HPDE6-E6E7 (cell line): ENCODE measurements around the gene STPG2.
"Not testable (repeated sequence)": the region's sequence is repeated elsewhere in the genome, so short reads cannot be mapped to it uniquely, and the experiment has no call there.

ENCODE experiments used
- DNase-seq: peaks from one replicate; pipeline ENCODE4 v3.0.0; 2011; ENCODE audit warnings: missing footprints; ENCODE audit errors: extremely low spot score

Gene STPG2

DNA sequence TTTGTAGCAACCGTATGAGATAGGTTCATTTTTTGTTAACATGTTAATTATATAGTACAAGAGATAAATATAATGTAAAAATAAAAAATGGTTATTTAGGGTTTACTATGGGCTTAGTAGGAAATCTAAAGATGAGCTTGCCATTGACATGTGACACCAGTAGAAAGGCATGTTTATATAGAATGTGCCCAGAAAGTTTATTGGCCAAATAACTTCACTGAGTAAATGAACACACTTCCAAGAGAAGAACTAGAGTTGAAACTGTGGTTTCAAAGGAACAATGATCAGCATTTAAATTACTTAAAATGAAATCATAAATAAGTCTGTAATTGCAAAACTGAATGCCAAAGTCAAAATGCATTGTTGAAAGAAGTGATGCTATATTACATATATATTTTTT is 503.3 kb downstream of the STPG2 start:
- DNase-seq = no peak

DNA sequence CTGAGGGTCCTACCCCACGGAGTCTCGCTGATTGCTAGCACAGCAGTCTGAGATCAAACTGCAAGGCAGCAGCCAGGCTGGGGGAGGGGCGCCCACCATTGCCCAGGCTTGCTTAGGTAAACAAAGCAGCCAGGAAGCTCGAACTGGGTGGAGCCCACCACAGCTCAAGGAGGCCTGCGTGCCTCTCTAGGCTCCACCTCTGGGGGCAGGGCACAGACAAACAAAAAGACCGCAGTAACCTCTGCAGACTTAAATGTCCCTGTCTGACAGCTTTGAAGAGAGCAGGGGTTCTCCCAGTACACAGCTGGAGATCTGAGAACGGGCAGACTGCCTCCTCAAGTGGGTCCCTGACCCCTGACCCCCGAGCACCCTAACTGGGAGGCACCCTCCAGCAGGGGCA is 509.4 kb downstream of the STPG2 start:
- DNase-seq = not testable (repeated sequence)

DNA sequence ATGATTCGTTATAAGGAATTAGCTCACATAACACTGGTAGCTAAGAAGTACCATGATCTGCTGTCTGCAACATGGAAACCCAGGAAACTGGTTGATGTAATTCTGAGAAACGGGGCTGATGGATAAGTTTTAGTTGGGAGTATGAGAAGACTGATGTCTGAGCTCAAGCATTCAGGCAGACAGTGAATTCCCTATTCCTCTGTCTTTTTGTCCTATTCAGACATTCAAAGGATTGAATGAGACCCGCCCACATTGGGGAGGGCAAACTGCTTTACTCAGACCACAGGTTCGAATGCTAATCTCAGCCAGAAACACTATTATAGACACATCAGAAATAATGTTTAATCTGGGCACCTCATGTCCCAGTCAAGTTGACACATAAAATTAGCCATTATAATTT is 515.5 kb downstream of the STPG2 start:
- no peak for DNase-seq

DNA sequence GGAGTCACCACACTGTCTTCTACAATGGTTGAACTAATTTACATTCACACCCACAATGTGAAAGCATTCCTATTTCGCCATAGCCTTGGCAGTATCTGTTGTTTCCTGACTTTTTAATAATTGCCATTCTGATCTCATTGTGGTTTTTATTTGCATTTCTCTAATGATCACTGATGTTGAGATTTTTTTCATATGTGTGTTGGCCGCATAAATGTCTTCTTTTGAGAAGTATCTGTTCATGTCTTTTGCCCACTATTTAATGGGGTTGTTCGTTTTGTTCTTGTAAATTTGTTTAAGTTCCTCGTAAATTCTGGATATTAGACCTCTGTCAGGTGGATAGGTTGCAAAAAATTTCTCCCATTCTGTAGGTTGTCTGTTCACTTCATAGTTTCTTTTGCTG is 519.1 kb downstream of the STPG2 start:
- DNase-seq = no peak

DNA sequence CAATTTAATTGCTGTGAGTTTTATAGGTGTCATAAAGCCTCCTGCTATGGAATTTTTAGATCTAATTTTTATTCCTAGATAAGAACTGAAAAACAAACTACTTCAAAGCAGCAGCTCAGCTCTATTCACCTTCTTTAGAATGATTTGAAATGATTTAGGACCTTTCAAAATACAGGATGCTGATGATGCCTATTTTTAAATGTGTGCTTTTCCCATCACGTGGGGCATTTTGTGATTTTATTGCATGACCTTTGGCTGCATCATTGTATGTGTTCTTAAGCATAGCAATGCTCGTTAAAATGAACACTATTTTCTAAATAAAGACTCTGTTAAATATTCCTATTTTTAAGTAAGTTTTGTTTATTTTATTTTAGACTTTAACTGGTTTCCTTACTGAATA is 537.3 kb downstream of the STPG2 start:
- DNase-seq = no peak

DNA sequence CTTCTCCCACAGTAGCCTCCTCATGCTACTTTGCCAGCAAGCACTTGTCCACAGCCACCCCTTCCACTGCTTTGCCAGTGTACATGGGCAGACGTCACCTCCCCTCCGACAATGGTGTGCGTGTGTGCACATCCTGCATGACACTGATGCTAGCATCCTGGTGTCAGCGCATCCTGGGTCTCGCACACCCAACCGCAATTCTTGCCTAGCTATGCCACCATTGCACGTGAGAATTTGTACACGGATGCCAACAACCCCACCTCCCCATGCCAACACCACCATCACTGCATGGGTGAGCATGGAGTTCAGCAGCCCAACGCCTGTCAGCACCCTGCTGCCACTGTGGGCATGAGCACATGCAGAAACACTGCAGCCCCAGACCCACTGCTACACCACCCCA is 550.0 kb downstream of the STPG2 start:
- DNase-seq = no peak

DNA sequence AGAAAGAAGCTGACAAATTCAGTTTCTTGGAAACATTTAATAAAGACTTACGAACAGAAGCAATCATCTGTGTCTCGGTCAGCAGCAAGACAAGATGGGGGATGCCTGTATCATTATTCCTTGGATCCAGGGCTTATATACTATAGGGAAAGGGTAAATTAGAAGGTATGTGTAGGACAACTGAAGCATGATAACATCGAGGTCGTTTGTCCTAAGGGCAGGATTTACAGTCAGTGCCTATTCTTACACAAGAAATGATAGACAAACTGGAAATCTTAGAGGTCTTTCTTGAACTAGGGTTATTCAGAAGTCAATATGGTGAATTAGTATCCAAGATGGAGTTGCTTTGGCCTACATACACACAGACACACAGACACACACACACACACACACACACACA is 553.0 kb downstream of the STPG2 start:
- no peak for DNase-seq

DNA sequence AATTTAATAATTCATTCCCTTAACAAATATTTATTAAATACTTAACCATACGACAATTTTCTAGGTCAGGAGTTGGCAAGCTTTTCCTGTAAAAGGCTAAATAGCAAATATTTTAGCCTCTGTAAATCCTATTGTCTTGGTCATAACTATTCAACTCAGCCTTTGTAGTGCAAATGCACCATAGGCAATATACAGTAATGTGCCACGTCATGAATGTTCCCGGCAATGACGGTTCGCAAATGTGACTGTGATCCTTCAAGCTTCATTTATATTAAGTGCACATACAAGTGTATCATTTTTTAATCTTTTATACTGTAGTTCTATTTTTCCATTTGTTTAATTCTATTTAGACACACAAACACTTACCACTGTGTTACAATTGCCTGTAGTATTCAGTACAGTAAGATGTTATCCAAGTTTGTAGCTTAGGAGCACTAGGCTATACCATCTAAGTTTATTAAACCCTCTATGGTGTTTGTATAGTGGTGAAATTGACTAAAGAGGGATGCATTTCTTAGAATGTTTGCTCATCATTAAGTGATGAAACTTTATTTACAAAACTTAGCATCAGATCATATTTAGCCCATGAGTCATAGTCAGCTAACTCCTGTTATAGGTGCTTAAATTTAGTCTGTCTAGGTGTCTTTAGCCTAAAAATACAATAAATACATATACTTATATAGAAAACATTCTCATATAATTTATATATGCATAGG is 553.6 kb downstream of the STPG2 start:
- DNase-seq = no peak

DNA sequence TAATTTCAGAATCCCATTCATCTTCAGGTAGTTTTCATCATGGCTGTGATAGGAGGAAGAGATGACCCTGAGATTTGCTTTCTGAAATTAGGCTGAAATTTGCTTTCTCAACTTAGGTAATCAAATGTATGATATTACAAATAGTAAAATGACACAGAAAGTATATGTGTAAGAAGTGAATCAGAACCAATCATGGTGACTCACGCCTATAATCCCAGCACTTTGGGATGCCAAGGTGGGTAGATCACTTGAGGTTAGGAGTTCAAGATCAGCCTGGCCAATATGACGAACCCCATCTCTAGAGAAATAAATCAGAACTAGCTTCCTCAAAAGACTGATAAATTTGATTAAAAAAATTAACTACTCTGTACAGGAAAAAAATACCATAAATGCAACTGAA is 555.4 kb downstream of the STPG2 start:
- DNase-seq = no peak

DNA sequence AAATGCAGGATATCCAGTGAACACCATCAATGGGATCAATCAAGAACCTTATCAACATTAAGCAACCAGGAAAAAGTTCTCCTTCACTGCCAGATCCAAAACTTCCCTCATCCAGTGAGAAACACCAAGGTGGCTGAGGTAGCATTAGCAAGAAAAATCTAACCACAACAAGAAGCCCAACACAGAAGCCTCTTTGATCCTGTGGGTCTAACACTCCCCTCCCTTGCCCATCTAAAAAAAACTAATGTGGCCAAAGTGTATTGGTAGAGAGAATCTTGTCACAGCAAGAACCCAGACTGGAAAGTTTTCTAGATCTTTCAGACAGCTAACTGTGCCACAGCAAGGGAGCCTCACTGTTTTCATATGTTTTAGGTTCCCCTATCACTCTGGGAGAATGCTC is 558.0 kb downstream of the STPG2 start:
- no peak for DNase-seq

DNA sequence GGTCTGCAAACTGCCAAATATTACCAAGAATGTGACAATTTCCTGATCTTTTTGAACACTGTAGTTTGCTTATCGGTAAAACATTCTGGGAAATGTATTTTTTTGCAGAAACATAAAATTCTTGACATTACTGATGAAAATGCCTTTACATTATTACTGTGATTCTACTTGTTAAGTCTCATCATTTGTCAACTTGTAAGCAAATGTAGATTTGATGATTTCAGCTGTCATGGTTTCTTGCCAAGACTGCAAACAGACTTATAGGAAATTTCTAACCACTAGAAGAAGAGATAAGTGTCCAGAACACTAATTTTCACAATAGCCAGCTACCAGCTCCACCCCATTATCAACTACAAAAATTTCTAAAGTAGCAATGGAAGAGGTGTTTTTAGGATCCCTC is 560.4 kb downstream of the STPG2 start:
- DNase-seq = no peak

DNA sequence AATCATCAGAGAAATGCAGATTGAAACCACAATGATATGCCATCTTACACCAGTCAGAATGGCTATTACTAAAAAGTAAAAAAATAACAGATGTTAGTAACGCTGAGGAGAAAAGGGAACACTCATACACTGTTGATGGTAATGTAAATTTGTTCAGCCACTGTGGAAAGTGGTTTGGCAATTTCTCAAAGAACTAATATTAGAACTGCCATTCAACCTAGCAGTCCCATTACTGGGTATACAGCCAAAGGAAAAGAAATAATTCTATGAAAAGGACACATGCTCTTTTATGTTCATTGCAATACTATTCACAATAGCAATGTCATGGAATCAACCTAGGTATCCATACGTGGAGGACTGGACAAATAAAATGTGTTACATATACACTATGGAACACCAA is 566.3 kb downstream of the STPG2 start:
- DNase-seq = no peak

DNA sequence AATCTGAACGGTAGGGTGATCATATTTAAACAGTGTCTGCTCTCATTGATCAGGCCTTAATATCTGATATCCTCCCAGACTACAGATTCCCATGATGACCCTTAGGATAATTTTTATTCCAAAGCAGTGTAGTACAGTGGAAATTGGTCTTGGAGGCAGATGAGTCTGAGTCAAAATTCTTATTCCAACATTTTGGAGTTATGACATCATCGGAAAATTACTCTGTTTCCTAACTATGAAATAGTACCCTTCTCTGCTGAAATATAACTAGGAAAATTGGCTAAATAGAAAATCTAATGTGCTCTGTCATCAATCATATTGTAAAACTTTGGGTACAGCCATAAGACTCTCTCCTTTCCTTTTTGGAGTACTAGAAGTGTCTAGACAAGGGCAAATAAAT is 583.3 kb downstream of the STPG2 start:
- no peak for DNase-seq

DNA sequence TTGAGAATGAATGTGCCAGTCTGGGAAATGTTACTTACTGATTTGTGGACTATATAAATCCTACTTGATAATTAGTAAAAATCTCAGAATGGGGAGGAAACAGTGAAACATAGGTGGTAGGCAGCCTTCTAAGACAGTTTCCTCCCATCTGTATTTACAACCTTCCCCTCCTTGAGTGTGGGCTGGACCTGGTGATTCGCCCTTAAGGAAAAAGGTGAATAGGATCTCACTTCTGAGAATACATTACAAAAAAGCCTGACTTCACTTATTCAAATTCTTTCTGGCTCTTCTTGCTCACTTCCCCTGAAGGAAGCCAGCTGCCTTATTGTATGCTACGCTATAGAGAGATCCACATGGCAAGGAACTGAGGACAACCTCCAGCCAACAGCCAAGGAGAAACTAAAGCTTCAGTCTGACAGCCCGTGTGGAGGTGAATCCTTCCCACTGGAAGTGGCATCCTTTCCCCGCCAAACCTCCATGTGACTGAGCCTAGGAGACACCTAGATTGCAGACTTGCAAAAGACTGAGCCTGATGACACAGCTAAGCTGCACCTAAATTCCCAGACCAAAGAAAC is 585.0 kb downstream of the STPG2 start:
- DNase-seq = no peak

DNA sequence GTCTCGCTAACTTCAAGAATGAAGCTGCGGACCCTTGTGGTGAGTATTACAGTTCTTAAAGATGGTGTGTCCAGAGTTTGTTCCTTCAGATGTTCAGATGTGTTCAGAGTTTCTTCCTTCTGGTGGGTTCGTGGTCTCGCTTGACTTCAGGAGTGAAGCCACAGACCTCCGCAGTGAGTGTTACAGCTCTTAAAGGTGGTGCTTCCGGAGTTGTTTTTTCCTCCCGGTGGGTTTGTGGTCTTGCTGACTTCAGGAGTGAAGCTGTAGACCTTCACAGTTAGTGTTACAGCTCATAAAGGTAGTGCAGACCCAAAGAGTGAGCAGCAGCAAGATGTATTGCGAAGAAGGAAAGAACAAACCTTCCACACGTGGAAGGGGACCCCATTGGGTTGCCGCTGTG is 592.6 kb downstream of the STPG2 start:
- not testable (repeated sequence) for DNase-seq

DNA sequence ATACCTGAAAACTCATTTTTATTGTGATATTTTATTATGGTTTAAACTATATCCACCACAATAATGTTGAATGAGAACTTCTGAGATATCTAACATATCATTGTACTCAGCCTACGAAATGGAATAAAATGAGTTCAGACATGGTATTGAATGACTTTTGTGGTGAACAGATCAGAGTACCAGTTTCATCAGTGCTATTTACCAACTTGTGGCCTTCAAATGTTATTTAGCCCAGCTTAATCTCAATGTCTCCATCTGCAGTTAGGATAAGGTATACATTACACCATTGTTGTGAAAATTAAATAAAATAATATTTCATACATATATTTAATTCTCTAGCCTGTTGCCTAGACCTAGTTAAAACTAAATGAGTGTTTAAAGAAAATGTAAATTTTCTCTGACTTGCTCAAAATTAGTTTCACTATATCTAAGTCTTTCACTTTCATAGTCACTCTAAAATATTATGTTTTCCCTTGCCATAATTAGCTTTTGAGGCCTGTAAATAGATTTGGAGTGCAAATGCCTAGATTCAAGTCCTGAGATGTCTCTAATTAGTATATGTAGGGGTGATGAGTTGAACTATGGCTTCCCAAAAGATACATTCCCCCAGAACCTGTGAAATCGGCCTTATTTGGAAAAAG is 594.2 kb downstream of the STPG2 start:
- peak; percentile 0 for DNase-seq

DNA sequence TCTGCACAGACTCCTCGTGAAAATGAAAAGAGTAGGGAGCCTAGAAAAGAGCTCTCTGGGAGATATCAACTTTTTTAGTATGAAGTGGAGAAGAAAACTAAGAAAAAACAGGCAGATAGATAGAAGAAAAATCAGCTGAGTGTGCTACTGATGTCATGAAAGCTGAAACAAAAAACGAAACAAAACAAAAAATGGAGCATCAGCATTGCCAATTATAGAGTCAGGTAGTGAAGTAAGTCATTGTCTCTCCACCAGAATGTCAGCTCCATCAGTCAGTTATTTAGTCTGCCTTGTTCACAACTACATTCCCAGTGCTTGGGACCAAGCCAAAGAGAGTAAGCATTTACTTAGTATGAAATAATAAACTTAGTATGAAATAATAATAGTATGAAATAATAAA is 595.1 kb downstream of the STPG2 start:
- DNase-seq = no peak

DNA sequence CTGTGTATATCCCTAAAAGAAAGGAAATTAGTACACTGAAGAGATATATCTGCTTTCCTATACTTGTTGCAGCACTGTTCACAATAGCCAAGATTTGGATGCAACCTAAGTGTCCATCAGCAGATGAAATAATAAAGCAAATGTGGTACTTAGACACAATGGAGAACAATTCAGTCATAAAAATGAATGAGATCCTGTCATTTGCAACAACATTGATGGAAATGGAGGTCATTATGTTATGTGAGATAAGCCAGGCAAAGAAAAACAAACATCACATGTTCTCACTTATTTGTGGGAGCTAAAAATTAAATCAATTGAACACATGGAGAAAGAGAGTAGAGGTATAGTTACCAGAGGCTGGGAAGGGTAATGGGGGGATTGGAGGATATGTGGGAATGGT is 611.9 kb downstream of the STPG2 start:
- DNase-seq = no peak

DNA sequence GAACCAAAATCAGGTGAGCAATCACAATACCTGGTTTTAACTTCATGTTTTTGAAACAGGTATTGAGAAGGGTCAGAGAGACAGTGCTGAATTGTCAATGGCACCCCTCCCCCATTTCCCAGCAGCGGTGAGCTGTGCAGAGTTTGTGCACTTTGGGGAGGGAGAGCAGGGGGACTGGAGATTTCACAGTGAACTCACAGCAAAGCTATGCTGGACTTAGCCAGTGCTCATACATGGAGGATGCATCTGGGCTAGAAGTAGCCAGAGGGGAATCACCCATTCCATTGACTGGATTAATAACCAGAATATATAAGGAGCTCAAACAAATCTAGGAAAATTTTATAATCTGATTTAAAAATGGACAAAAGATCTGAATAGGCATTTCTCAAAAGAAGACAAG is 612.6 kb downstream of the STPG2 start:
- DNase-seq = no peak

DNA sequence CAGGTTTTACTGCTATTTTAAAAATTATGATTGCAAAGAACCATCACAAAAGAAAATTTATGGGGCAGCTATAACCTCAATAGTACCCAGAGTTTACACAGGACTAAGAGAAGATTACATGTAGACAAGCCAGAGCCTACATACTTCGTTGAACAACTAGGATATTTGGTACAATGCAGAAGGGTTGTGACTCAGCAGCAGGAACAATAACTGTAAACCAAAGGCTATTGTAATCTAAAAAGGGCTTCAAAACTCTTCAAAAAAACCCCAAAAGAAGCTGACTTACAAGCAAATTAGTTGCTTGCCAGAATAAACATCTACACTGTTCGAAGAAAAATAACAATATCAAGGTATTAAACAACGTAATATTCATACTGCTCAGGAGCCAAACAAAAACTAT is 618.0 kb downstream of the STPG2 start:
- no peak for DNase-seq

DNA sequence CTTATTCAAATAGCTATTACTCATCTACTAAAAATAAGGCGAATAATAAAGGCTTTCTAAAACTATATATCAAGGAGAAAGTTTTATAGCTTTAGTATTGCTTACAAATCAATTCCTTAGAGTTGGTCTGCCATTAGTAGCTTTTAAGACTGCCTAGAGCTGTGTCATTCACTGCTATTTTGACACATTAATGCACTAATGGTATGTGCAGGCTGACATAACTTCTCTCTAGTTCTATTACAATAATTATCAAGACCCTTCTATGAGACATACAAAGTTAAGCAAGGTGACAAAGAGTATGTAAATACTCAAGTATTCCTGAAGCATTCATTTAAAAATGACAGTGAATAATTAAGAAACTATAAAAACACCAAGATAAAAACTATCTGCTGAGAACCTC is 625.3 kb downstream of the STPG2 start:
- no peak for DNase-seq

DNA sequence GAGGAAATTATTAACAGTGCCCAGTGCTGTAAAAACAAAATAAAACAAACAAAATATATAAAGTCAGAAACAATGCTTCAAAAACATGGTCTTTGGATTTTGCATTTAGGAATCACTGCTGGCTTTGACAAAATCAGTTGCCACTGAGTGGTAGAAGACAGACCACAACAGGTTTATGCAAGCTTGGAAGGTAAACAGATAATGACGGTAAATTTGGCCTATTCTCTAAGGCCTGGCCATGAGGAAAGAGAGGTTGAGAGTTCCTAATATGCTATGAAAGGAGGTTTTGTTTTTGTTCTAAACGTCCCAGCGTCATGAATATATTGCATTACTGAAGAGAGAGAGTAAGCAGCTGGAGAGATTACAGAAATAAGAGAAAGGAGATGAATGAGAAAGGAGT is 629.4 kb downstream of the STPG2 start:
- no peak for DNase-seq
